HG02763 (cell line): Measurements from ENCODE around the gene GOLGA8K.
"Not testable (repeated sequence)": the region's sequence is repeated elsewhere in the genome, so short reads cannot be mapped to it uniquely, and the experiment has no call there.

ENCODE experiments used
- ATAC-seq: cut with Tn5 transposase; IDR thresholded peaks from one replicate; pipeline ENCODE4 v1.9.1; 2021; ENCODE audit warnings: mild to moderate bottlenecking, moderate library complexity; ENCODE audit not compliant: unreplicated experiment

The GOLGA8K gene

GRCh38 chr15:32403192-32403591 lies at the start of gene GOLGA8K:
Gene GOLGA8K, minus strand, starts transcription at chr15:32403292. Its CDS starts 98 bp downstream, at chr15:32403194.
- not testable (repeated sequence) for ATAC-seq

- not testable (repeated sequence) for ATAC-seq
Observed at GRCh38 chr15:32440445-32440977, 37.4 kb upstream of the GOLGA8K start.

DNA sequence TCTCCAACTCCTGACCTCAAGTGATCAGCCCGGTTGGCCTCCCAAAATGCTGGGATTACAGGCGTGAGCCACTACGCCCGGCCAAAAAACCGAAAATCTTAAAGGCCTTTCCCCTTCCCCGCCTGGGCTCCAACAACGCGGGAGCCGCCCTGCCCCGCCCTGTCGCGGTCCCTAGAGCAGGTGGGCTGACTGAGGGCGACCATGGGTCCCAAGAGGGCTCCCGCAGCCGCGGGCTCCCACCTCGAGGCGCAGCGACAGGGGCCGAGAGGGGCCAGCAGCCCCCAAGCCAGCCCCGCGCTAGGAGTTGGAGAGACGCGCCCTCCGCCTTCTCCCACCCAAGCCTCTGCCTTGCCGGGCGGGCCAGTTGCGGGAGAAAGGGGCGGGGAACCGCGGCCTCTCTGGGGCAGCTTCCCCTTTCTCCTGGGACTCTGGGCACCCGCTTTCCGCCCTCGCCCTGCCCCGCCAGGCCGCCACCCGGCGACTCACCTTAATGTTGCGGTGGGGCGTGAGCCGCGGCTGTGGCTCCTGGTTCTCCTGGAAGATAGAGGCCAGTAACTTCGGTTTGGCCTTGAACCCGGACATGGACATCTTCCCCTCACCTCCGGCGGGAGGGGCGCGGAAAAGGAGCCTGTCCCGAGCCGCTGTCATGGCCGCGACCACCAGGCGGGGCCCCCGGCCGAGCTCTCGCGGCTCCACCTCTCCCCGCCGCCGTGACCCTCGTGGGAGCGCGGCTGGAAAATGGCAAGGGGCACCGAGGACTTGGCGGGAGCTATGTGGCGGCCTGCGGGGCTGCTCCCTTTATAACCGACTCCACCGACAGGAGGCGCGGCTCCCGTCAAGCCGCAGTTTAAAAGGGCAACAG lies 31.2 kb upstream of the GOLGA8K start:
- not testable (repeated sequence) for ATAC-seq

- ATAC-seq: not testable (repeated sequence)
Observed at GRCh38 chr15:32427635-32428034, 24.5 kb upstream of the GOLGA8K start.

DNA sequence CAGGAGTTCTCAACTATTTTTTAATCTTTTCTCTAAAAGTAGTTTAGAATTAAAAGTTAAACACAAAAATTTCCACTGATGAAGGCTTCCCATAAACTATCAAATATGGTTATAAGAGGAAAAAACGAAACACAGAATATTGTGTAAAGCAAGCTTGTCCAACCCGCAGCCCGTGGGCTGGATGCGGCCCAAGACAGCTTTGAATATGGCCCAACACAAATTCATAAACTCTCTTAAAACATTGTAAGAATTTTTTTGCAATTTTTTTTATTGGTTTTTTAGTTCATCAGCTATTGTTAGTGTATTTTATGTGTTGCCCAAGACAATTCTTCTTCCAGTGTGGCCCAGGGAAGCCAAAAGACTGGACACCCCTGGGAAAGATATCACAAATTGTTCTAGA lies 23.4 kb upstream of the GOLGA8K start:
- not testable (repeated sequence) for ATAC-seq

DNA sequence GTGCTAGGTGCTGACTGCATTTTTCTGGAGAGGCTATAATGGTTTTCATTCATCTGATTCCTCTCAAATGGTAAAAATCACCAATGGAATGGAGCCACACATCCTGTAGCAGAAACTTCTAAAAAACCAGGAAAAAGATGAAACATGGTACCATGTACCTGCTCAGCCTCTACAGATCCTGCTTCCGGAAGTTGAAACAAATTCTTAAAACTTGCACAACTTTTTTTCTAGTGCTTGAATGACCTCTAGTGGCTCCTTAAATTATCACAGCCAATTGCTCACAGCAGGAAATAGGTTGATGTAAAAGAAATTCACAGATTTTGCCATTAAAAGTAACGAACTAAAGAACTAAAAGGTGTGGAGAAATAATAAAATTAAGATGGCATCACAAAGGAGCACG lies 4.8 kb upstream of the GOLGA8K start:
- not testable (repeated sequence) for ATAC-seq

GRCh38 chr15:32396522-32396921 lies 6.6 kb downstream of the GOLGA8K start:
- ATAC-seq: not testable (repeated sequence)

- not testable (repeated sequence) for ATAC-seq
Observed at GRCh38 chr15:32394745-32395144, 8.3 kb downstream of the GOLGA8K start.

- ATAC-seq: not testable (repeated sequence)
Observed at GRCh38 chr15:32388050-32388648, 14.9 kb downstream of the GOLGA8K start.

DNA sequence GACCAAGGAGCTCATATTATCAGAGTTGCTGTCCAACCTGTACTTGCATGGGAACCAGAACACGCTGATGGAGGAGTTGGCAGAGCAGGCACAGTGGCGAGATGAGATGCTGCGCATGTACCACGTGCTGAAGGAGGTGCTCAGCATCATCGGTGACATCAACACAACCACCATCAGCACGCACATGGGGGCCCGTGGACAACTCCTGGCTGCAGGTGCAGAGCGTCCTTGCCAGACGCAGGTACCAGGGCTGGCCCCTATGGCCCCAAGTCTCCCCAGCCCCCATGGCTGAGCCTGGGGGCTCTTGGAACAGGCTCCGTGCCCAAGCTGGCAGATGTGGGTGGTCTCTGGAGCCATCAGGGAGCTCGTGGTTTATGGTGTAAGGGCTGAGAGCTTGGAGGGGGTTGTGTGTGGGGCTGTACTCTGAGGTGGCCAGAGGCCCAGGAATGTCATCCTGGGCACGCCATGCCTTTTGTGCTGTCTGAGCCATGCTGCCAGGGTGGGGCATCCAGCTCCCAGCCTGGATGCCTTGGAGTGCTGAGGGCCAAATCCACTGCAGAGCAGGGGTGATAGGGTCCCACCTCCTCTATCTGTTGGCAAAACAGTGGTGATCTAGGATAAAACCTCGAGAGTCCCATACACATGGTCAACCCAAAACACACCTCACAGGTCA lies 17.1 kb downstream of the GOLGA8K start:
- ATAC-seq: not testable (repeated sequence)

GRCh38 chr15:32374185-32374584 lies 28.9 kb downstream of the GOLGA8K start:
- not testable (repeated sequence) for ATAC-seq

DNA sequence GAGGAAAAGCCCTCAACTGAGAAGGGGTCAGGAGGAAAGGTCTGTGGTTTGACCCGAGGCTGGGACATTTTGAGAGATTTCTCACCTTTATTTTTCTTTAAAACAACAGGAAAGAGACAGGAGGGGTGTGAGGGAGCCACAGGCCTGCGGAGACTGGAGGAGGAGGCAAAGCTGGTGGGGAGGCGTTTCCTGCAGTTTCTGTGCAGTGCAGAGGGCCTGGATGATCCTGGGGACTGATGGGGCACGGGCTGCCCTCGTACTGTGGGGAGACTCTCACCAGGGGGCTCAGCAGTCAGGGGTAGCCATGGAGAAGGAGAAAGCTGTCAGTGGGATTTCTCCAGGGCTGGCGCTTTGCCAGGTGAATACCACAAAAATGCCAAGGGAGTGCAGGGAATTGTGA lies 29.4 kb downstream of the GOLGA8K start:
- not testable (repeated sequence) for ATAC-seq

DNA sequence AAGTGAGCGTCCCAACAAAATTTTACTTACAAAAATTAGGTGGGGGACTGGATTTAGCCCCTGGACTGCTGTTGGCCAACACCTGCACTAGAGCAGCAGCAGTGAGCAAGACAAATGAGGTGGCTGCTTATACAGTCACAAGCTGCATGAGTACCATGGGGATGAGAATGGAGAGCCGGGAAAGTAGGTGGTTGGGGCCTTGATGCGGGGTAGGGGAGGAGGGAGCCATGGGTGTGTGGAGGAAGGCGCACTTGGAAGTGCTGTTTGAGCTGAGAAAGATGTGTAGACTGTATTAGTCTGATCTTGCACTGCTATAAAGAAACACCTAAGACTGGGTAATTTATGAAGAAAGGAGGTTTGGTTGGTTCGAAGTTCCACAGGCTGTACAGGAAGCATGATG lies 31.0 kb downstream of the GOLGA8K start:
- not testable (repeated sequence) for ATAC-seq

DNA sequence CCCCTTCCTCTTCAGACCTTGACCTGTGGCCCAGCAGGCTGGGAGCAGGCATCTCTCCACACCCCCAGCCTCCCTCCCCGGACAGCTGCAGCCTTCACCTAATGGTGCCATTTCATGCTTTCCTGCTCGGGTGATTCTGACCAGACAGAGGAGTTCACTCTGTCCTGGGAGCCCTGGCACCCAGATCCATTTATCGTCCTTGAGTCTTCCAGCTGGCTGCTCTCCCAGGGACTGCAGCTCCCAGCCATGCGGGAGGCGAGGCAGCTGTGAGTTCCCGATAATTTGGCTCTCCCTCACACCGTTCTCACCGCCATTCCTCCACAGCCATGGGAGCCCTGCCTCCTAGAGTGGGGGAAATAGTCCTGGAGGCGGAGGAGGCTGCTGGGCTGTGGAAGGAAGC lies 32.6 kb downstream of the GOLGA8K start:
- ATAC-seq: not testable (repeated sequence)

- ATAC-seq: not testable (repeated sequence)
Observed at GRCh38 chr15:32370064-32370463, 33.0 kb downstream of the GOLGA8K start.

GRCh38 chr15:32366492-32366891 lies 36.6 kb downstream of the GOLGA8K start:
- not testable (repeated sequence) for ATAC-seq

GRCh38 chr15:32365955-32366354 lies 37.1 kb downstream of the GOLGA8K start:
- ATAC-seq: not testable (repeated sequence)

- not testable (repeated sequence) for ATAC-seq
Observed at GRCh38 chr15:32364944-32365343, 38.1 kb downstream of the GOLGA8K start.

- not testable (repeated sequence) for ATAC-seq
Observed at GRCh38 chr15:32363449-32363848, 39.6 kb downstream of the GOLGA8K start.

GRCh38 chr15:32361662-32362061 lies 41.4 kb downstream of the GOLGA8K start:
- not testable (repeated sequence) for ATAC-seq

DNA sequence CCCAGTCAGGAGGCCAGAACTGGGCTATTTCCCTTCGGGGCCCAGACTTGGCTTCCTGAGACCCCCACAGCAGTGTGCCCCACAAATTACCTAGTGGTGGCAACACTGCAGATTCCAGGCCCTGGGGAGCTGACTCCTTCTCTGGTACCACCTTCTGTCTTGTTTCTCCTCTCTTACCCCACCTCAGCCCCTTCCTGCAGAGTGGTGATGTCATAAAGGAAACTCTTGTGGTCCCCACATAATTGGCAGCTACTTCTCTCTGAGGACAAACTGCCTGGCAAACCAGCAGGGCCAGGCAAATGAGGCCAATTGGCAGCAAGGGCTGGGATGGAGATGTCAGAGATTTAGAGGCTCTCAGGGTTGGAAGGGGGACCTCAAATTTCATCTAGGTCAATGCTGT lies 44.6 kb downstream of the GOLGA8K start:
- ATAC-seq: not testable (repeated sequence)
